Fibroblast of villous mesenchyme (primary cell): ENCODE measurements around the gene MAGEB17. TPM values are rescaled to one million over a fixed set of nuclear protein-coding genes. Genes with fewer than 3 reads are reported as not detected.
A peak's percentile ranks its signal among the peaks of the same experiment; 100 is the strongest.

Source experiments
- DNase-seq: peaks from one replicate; pipeline ENCODE4 v3.0.0-alpha.2; 2010; ENCODE audit warnings: low read depth
- H3K4me3 ChIP-seq: 2 replicates; pipeline ENCODE4 v1.5.1; 2011; ENCODE audit warnings: low read depth, mild to moderate bottlenecking, low read length
- CTCF ChIP-seq: IDR thresholded peaks from 2 replicates; pipeline ENCODE4 v1.5.1; 2012; ENCODE audit warnings: low read depth, mild to moderate bottlenecking, low read length; ENCODE audit not compliant: insufficient read depth
- total RNA-seq: library from RNA; depleted of rRNA; stranded (reverse); fragments of >200 nt; gene quantifications from 2 replicates; pipeline ENCODE4 v1.2.3, GENCODE V29; 2012

Gene MAGEB17
- not detected in 2 replicates for total RNA-seq

DNA sequence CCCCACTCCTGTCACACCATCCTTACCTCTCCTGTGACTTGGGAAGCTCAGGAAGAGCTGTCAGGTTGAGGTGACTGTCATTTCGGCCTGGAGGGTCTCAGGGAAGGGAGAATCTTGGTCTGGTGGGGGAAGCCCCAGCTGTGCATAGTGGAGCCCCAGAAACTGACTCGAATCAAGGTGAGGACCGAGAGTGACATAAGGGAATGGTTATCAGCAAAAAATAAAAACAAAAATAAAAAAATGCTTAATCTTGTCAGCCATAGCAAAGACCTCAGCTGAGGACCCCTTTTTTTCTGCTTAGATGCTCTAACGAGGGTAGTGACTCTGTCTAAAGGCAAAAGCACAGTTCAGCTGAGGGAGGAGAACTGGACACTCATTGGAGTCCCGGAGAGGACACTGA, at the start of gene MAGEB17:
MAGEB17 (plus strand) TSS at position 301 of the 400 bp plus-strand sequence. CDS start 2,902 bp downstream, outside the sequence.
- no peak for TF ChIP-seq CTCF
- no peak for DNase-seq
- no peak within 1 kb of the TSS for H3K4me3 ChIP-seq

DNA sequence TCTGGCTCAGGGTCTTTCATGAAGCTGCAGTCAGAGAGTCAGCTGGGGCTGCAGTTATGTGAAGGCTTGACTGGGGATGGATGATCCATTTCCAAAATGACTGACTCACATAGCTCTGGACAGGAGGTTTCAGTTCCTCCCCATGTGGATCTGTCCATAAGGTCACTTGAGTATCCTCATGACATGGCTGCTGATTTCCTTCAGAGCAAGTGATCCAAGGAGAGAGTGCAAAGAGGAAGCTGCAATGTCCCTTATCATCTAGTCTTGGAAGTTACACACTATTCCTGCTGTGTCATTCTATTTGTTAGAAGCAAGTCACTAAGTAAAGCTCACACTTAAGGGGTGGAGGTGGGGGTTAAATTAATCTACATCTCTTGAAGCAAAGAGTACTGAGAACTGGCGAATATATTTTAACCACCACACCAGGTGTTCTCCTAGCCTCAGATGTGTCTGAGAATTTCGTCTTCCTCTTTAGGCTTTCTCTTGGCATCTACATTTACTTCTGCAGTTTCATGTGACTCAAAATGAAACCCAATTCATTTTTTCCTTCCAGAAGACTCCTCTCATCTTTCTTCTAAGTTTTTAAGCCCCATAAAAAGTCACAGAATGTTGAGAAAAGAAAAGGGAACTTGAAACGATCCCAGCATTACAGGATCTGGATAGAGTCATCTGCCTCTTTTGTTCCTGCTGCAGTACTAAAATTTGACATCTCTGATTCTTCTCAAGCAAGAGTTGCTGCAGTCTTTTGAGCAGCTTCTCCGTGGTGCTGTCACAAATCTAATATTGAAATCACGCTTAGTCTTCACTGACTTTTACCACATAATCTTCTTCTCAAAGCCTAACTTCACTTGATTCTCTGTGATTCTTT, 47.7 kb upstream of the MAGEB17 start:
- no peak for TF ChIP-seq CTCF
- peak; percentile 27 for DNase-seq
- H3K4me3 ChIP-seq = no peak overlapping the region

- TF ChIP-seq CTCF = no peak
- no peak overlapping the region for H3K4me3 ChIP-seq
- DNase-seq = no peak
Measured at GRCh38 chrX:16120431-16120830, 46.9 kb upstream of the MAGEB17 start.

GRCh38 chrX:16123222-16123786, 44.0 kb upstream of the MAGEB17 start, which contains the start of gene GRPR:
GRPR (plus strand) TSS chrX:16123565; CDS start chrX:16123954, 389 bp downstream.
- no peak within 1 kb of the TSS for H3K4me3 ChIP-seq
- peak; percentile 86 for DNase-seq
- TF ChIP-seq CTCF = peak; percentile 76

- no peak for DNase-seq
- TF ChIP-seq CTCF = no peak
- H3K4me3 ChIP-seq = no peak overlapping the region
Measured at GRCh38 chrX:16124201-16124600, 43.1 kb upstream of the MAGEB17 start.

- no peak for DNase-seq
- TF ChIP-seq CTCF = no peak
- no peak overlapping the region for H3K4me3 ChIP-seq
Measured at GRCh38 chrX:16125520-16126149, 41.6 kb upstream of the MAGEB17 start.
